DND-41 (cell line): Measurements from ENCODE around the gene UHRF2.

Experiments used
- ATAC-seq: fragments of 200-7000 bp; cut with Tn5 transposase; 3 replicates; pipeline ENCODE4 v1.9.1; 2021; ENCODE audit warnings: low read depth; ENCODE audit not compliant: insufficient read depth
- DNase-seq: peaks from one replicate; pipeline ENCODE4 v3.0.0-alpha.2; 2020
- H2AFZ ChIP-seq: 2 replicates; pipeline ENCODE4 v1.6.0; 2012; ENCODE audit warnings: low read depth, low read length
- H3K27ac ChIP-seq: 2 replicates; pipeline ENCODE4 v1.5.1; 2012; ENCODE audit warnings: low read length, inconsistent platforms
- H3K27me3 ChIP-seq: fragments of 200-600 bp; sonication (generic); 2 replicates; pipeline ENCODE4 v1.6.0; 2012; ENCODE audit warnings: low read length, mild to moderate bottlenecking, inconsistent platforms; ENCODE audit not compliant: insufficient read depth, poor library complexity
- H3K36me3 ChIP-seq: 2 replicates; pipeline ENCODE4 v1.5.1; 2012; ENCODE audit warnings: low read length, inconsistent platforms; ENCODE audit not compliant: insufficient read depth
- H3K4me1 ChIP-seq: 2 replicates; pipeline ENCODE4 v1.5.1; 2012; ENCODE audit warnings: mild to moderate bottlenecking, low read length; ENCODE audit not compliant: insufficient read depth
- H3K4me2 ChIP-seq: 2 replicates; pipeline ENCODE4 v1.6.0; 2012; ENCODE audit warnings: mild to moderate bottlenecking, moderate library complexity, low read length, inconsistent platforms; ENCODE audit not compliant: insufficient read depth
- H3K4me3 ChIP-seq, 2 experiments: fragments of 200-600 bp in 1 of 2; shearing (Covaris generic) in 1 of 2; 2 replicates each; pipeline ENCODE4 v1.5.1; 2012 to 2016; ENCODE audit warnings: inconsistent platforms in 2 of 2, low read length in 2 of 2, mild to moderate bottlenecking in 2 of 2, low read depth in 1 of 2, moderate library complexity in 1 of 2
- H3K79me2 ChIP-seq: 2 replicates; pipeline ENCODE4 v1.6.0; 2012; ENCODE audit warnings: low read length, inconsistent platforms; ENCODE audit not compliant: insufficient read depth
- H3K9ac ChIP-seq: 2 replicates; pipeline ENCODE4 v1.6.0; 2012; ENCODE audit warnings: low read depth, mild to moderate bottlenecking, inconsistent platforms, low read length, moderate library complexity
- H3K9me3 ChIP-seq: 2 replicates; pipeline ENCODE4 v1.5.1; 2012; ENCODE audit warnings: low read length, moderate library complexity, mild to moderate bottlenecking, inconsistent platforms; ENCODE audit not compliant: insufficient read depth, severe bottlenecking
- H4K20me1 ChIP-seq: 2 replicates; pipeline ENCODE4 v1.6.0; 2012; ENCODE audit warnings: low read length; ENCODE audit not compliant: insufficient read depth
- CTCF ChIP-seq: IDR thresholded peaks from 2 replicates; pipeline ENCODE4 v1.5.1; 2012; ENCODE audit warnings: borderline replicate concordance, low read length, moderate library complexity, mild to moderate bottlenecking; ENCODE audit not compliant: poor library complexity, severe bottlenecking; ENCODE audit errors: extremely low read depth
- EZH2 ChIP-seq: IDR thresholded peaks from 3 replicates; pipeline ENCODE4 v1.6.1; 2012; ENCODE audit warnings: borderline replicate concordance, low read depth, mild to moderate bottlenecking, moderate library complexity, low read length, inconsistent platforms; ENCODE audit not compliant: severe bottlenecking

Gene UHRF2

GRCh38 chr9:6471231-6471850 lies 58.3 kb downstream of the UHRF2 start:
- ATAC-seq: no peak
- H3K27ac ChIP-seq: no peak overlapping the region

GRCh38 chr9:6473151-6473550 lies 60.2 kb downstream of the UHRF2 start:
- TF ChIP-seq CTCF: no peak
- TF ChIP-seq EZH2: no peak
- peaks cover 47% of the 10 kb centered on the region for H3K79me2 ChIP-seq
- H3K4me3 ChIP-seq: no peak overlapping the region
- ATAC-seq (no peak), DNase-seq (no peak)
- H3K4me2 ChIP-seq: no peak overlapping the region
- H3K9ac ChIP-seq: no peak overlapping the region
- H4K20me1 ChIP-seq: peaks cover 8% of the 10 kb centered on the region; the same call in 1 of the 2 replicates
- H3K9me3 ChIP-seq: no peaks in the 10 kb centered on the region
- H3K36me3 ChIP-seq: peaks cover 34% of the 10 kb centered on the region
- H3K27ac ChIP-seq: no peak overlapping the region
- no peaks in the 10 kb centered on the region for H3K4me1 ChIP-seq
- H3K27me3 ChIP-seq: no peaks in the 10 kb centered on the region
- H2AFZ ChIP-seq: no peak overlapping the region

More at GRCh38 chr9:6471231-6471850, 58.3 kb downstream of the UHRF2 start:
- H4K20me1 ChIP-seq: 0 out of 2 replicates have a peak, but pooled peaks cover 5% of the 10 kb centered on the region
- no peaks in the 10 kb centered on the region for H3K9me3 ChIP-seq
- no peaks in the 10 kb centered on the region for H3K27me3 ChIP-seq
- no peak overlapping the region for H2AFZ ChIP-seq
- H3K4me3 ChIP-seq: no peak overlapping the region
- no peak for TF ChIP-seq EZH2
- TF ChIP-seq CTCF: no peak
- no peaks in the 10 kb centered on the region for H3K4me1 ChIP-seq
- no peak overlapping the region for H3K9ac ChIP-seq
- peaks cover 35% of the 10 kb centered on the region; the same call in 1 of the 2 replicates for H3K36me3 ChIP-seq
- no peak for DNase-seq
- no peak overlapping the region for H3K4me2 ChIP-seq
- peaks cover 62% of the 10 kb centered on the region for H3K79me2 ChIP-seq

GRCh38 chr9:6479959-6480358 lies 67.0 kb downstream of the UHRF2 start:
- TF ChIP-seq CTCF (no peak), EZH2 (no peak)
- H3K4me3 ChIP-seq: no peak overlapping the region
- no peak overlapping the region for H3K4me2 ChIP-seq
- H3K9me3 ChIP-seq: no peaks in the 10 kb centered on the region
- no peaks in the 10 kb centered on the region for H3K4me1 ChIP-seq
- ATAC-seq (no peak), DNase-seq (no peak)
- H3K27ac ChIP-seq: no peak overlapping the region
- no peak overlapping the region for H3K9ac ChIP-seq
- peaks cover 14% of the 10 kb centered on the region; the same call in 1 of the 2 replicates for H3K79me2 ChIP-seq
- peaks cover 3% of the 10 kb centered on the region; the same call in 1 of the 2 replicates for H4K20me1 ChIP-seq
- H2AFZ ChIP-seq: no peak overlapping the region
- no peaks in the 10 kb centered on the region for H3K27me3 ChIP-seq
- peaks cover 78% of the 10 kb centered on the region for H3K36me3 ChIP-seq
